ENCODE results near the gene DIAPH3.
"Not testable (repeated sequence)": the region's sequence is repeated elsewhere in the genome, so short reads cannot be mapped to it uniquely, and the experiment has no call there.

Gene DIAPH3

DNA sequence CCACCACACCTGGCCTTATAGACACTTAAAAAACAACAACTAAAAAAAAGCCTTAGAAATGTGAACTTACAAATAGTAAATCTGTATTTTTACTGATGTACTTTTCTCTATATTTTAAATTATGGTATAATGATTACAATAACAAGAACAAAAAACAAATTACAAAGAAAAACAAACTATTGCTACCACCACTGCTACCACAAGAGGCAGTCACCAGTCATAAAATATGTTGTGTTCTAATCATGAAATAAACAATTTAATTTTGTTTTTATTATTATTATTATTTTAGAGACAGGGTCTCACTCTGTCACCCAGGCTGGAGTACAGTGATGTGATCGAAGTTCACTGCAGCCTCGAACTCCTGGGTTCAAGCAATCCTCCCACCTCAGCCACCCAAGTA is 72.2 kb downstream of the DIAPH3 start:
- DNase-seq = no peak

DNA sequence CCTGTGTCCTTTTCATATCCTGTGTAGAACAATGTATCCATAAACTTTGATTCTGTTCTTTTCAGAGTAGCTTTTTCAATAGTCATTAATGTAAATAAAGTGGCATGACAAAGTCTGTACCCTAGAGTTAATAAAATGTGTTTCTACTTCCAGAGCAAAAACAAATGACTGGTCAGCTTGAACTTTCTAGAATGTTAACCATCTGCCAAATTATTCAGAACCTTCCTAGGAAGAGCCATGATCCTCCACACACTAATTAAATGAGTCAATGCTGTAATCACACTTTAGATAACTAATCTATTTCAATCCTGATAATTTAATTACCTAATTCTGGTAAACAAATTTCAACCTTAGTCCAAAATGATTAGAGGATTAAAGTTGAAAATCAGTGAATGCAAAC is 73.2 kb downstream of the DIAPH3 start:
- DNase-seq = no peak

DNA sequence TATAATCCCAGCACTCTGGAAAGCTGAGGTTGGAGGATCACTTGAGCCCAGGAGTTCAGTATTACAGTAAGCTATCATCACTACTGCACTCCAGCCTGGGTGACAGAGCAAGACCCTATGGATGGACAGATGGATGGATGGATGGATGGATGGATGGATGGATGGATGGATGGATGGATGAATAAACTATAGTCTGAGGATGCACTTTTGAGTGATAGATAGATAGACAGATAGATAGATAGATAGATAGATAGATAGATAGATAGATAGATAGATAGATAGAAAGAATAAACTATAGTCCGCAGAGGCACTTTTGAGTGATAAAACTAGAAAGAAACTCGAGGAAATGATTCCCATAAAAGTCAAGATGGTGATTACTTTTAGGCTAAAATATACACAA is 79.9 kb downstream of the DIAPH3 start:
- DNase-seq = not testable (repeated sequence)

DNA sequence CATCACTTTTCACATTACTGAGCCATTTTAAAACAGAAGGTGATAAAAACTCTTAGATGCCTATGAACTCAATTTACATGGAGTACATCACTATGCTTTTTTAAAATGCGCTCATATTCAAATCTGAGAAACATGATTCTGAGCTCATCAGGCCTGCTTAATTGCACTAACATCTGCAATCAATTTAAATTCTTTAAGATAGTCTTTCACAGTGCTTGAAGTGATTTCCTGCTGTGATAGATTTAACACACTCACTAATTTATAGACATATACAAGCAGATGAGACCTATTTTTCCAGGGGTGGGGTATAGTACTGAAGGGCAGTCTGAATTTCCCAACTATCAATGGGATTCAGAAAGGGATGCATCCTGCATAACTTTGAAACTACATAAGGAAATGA is 82.9 kb downstream of the DIAPH3 start:
- DNase-seq = no peak

DNA sequence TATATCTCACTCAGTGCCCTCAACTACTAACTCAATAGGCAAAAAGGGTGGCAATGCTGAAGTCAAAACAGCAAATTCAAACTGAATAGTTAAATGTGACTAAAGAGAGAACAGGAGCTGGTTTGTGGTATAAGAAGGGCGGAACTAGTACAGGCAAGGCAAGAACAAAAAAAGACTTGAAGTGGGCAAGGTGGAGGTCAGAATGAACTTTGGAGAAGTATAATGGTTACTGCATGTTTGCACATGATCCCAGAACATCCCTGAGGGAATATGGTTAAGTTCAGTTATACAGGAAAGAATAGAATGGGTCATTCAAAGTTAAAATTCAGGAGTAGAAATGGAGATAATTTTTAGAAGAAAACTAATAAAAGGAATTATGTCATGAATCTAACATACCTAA is 85.5 kb downstream of the DIAPH3 start:
- DNase-seq = no peak

DNA sequence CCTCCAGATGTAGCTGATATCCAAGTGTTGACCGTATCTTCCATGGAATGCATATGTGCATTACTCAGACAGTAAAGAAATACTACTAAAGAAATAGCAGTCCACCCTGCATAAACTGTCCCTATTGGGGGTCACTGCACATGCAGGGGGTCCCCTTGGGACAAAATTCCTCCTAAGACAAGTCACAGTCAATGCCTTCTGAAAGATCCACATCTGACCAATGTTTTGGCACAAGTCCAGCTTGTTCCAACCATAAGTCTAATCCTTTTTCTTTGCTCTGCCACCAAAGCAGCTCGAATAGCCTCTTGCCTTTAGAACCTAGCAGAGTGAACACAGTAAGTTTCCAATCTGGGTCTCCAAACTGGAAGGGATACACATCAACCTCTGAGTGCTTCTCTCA is 87.9 kb downstream of the DIAPH3 start:
- no peak for DNase-seq

DNA sequence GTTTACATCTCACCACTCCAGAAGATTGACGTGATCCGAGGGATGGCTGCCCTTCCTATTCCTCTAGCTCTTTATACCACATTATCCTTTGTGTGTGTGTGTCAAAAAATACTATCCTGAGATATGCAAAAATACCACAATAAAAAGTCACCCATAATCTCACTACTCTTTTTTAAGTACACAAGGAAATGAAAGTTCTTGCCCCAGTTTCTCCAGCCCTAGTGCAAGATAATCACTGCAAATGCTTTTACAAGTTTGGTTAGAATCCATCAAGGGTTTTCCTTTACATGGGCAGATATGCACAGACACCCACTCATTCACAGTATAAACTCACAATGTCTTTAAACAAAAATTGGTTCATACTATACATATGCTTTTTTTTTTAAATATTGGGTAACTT is 89.3 kb downstream of the DIAPH3 start:
- DNase-seq = no peak

DNA sequence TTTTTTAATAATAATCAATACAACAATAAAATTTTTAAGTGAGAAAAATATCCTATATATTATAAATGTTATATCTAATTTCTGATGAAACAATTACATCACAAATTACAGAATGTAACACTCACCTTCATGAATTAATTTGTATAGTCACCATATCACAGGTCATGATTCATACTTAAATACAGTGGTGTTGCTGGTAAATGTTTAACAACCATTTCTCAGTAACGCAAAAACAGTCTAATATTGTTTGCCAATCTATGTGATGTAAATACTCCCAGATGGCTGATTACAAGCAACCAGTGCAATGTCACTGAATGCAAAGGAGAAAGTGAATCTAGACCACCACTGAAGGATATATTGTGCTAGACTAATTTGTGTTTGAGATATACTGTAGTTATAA is 97.5 kb downstream of the DIAPH3 start:
- DNase-seq = no peak

DNA sequence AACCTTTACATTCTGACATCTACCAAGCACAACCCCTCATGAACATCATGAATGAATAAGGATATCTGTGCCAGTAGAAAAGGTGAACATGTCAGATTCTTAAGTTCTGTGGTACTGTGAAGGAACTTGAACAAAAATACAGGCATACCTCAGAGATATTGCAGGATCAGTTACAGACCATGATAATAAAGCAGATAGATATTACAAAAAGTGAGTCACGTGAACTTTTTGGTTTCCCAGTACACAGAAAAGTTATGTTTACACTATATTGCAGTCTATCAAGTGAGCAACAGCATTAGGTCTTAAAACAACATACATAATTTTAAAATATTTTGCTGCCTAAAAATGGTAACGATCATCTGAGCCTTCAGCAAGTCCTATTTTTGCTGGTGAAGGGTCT is 101.2 kb downstream of the DIAPH3 start:
- no peak for DNase-seq

DNA sequence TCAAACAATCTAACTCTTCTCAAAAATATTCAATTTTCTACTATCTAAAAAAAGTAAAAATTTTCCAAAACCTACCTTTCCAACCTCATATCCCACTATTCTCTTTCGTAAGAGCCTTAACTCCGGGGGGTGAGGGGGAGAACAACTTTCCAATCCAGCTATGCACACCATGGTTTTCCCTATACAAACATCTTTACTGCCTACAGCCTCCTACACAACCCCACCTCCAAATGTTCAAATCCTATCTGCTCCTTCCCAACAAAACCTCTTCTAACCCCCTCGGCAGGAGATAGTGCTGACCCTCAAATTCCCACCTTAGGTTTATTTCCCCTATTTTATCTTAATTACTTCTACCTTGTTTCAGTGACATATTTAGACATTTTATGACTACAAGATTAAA is 102.0 kb downstream of the DIAPH3 start:
- DNase-seq = no peak

DNA sequence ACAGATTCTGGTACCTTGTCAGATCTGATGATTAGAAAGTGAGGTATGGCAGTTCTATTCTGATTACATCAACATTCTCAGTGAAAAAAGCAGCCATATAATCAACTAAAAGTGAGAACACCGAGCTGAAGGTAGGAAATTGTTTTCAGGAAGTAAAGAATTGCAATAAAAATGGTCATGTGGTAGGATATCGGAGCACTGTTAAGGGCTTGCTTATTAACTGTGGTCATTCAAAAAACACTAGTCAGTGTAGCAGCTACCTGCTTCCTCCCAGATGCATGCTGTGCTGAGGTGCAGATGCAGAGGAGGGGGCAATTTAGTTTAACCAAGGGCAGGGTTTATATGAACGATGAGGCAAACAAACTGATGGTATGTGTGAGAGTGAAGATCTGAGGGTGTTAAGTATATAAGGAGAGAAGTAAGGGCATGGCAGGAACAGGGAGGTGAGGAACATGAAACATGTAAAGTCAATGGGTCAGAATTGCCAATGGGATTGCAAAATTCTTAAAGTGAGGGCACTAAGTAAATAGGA is 111.9 kb downstream of the DIAPH3 start:
- DNase-seq = no peak

DNA sequence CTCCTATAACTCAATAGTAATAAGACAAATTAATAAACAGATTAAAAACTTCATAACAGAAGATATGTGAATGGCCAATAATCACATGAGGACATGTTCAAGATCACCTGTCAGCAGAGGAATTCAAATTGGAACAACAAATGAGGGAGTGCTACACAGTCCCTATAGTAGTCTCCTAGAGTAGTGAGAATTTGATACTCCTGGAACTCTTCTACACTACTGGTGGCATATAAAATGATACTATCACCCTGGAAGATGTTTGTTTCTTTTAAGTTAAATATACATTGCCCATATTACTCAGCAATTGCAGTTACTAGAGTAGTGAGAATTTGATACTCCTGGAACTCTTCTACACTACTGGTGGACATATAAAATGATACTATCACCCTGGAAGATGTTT is 115.4 kb downstream of the DIAPH3 start:
- not testable (repeated sequence) for DNase-seq

DNA sequence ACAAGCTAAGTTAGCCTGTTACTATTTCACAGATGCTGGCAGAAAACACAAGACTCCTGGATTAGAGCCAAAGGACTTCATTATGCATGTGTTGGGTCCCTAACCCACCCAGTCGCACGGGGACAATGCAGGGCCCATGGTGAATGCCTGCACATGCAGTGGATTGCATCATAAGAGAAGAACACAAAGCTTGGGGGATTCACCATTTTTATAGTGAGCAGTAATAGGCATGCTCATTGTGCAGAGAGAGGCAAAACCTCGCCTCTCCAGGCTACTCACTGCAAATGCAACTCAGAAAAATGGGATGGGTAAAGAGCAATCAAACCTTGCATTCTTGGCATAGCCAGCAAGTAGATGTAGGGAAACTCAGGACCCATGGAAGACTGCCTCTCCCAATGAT is 115.8 kb downstream of the DIAPH3 start:
- DNase-seq = no peak

DNA sequence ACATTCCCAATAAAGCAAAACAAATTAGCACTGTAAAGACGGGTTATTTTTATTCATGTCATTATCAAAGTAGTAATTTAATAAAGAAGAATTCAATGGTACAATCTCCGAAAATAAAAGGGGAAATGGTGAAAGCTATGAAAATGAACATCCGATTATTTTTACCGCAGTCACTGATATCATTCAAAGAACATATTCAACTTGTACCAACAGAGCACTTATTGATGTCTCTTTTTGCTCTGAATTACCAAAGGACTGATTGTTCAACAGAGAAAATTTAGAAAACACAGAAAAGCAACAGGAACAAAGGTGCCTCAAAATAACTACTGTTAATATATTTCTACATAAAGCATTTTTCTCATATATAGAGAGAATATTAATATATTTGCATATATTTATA is 119.4 kb downstream of the DIAPH3 start:
- no peak for DNase-seq

DNA sequence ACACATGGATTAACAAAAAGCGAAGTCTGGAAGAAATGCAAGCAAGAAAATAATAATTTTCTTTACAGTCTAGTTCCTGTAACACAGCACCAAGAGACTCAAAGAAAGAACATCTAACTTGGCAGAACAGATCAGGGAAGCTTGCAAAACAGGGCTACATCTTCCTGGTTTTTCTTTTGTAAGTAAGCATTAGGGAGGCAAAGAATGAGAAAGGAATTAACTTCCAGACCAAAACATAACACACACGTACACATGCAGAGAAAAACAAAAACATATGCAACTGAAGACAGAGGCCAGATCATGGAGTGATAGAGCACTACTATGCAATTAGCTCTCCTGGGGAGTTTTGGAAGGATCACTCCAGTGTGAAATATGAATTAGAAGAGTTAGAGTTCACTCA is 120.5 kb downstream of the DIAPH3 start:
- DNase-seq = no peak

DNA sequence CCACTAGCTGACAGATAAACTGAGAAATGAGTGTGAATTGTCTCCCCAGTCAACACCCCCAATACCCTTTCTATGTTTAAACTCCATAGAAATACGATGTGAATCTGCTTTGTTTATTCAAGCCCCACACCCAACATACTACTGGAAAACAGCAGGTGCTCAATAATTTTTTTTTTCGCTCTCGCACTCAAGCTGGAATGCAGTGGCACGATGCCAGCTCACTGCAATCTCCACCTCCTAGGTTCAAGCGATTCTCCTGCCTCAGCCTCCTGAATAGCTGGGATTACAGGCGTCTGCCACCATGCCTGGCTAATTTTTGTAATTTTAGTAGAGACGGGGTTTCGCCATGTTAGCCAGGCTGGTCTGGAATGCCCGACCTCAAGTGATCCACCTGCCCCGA is 123.1 kb downstream of the DIAPH3 start:
- not testable (repeated sequence) for DNase-seq

DNA sequence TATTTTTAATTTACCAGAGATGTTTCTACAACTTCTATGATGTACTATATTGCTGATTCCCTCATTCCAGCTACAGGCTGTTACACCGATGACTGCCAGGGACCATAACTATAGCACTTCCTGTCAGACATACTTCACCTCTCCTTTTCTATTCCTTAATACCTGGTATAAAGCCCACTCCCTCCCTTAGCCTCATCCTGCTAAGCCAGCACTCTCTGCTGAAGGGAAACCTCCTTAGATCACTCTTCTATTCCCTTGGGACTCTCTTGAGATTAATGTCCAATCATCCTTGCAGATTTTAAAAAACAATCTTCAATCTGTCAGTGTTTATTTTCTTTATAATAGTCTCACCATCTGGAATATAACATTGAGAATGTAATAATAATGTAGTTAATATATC is 127.9 kb downstream of the DIAPH3 start:
- DNase-seq = no peak

DNA sequence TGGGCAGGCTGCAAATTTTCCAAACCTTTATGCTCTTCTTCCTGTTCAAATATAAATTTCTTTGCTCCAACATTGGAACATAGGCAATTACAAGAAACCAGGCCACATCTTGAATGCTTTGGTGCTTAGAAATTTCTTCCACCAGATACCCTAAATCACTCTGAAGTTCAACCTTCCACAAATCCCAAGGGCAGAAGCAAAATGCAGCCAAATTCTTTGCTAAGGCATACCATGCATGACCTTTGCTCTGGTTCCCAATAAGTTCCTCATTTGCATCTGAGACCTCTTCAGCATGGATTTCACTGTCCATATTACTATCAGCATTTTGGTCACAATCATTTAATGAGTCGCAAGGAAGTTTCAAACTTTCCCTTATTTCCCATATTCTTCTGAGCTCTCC is 130.9 kb downstream of the DIAPH3 start:
- no peak for DNase-seq

DNA sequence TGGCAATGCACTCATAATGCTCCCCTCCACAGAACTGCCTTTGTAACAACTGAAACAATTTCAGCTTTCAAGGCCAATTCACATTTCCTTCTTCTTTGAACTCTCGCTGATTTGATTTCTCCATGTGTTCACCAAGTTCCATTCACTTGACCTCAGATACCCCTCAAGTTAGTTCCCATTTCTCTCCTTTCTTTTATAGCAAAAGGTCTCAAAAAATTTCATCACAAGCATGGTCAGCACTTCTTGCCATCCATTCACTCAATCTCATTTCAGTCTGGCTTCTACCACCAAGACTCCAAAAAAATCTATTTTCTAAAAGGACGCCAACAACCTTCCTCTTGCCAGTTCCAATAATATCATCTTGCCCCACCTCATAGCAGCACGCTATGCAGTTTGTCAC is 135.7 kb downstream of the DIAPH3 start:
- no peak for DNase-seq

DNA sequence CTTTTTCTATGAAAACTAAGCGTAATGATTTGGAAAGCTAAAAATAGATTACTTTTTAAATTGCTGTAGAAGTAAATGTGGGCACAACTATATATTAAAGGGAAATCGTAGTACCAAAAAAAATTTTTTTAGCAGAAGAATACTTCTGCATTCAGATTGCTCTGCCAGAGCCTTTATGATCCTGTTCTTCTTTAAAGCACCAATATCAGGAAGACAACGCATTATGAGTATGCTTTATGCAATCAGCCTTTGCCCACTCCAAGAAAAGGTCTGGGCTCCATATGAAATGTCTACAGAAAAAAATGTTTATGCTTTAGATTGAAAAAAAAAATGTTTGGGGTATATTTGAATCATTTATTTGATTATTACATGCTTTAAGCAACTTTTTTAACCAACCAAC is 137.4 kb downstream of the DIAPH3 start:
- DNase-seq = no peak

DNA sequence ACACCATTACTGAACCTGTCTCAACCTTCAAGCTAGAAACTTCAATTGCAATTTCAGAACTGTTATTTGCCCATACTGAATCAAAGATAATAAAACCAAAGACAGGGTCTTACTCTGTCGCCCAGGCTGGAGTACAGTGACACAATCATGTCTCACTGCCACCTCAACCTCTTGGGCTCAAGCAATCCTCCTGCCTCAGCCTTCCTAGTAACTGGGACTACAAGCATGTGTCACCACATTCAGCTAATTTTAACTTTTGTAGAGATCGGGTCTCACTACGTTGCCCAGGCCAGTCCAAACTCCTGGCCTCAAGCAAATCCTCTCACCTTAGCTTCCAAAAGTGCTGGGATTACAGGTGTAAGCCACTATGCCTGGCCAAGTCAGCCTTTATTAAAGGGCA is 143.4 kb downstream of the DIAPH3 start:
- DNase-seq = no peak

DNA sequence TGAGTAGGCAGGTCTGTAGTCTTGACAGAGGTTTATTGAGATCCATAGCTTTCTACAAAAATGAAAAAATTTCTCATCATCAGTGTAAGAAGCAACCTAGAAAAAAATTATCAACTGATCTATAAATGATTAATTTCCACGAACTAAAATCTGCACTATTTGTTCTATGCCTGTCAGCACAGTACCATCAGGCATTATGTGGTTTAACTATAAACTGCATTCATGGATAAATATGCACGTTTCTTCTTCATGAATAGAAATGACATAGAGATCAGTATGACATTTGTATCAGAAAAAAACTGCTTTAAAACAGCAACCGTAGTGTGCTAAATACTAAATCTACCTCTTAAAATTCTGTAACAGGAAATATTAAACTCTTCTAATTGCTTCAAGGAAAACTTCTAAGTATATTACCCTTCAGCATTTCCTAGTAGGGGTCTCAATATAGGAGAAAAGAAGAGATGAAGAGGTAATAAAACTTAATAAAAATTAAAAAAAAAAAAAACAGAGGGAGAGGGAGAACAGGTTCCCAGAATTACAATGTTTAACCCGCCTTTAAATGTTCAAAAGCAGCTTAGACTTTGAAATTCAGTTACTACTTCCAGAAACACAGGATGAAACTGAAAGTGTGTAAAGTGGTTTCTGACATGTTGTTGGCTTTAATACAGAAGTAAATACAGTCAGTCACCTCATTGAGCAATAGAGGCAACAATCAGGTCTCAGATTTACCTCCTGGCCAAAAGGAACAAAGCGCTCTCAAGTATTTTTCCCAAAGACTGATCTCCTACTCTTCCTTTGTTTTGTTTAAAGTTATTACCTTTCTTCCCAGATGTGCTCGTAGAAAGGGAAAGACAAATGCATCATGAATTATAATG is 144.4 kb downstream of the DIAPH3 start:
- no peak for DNase-seq

DNA sequence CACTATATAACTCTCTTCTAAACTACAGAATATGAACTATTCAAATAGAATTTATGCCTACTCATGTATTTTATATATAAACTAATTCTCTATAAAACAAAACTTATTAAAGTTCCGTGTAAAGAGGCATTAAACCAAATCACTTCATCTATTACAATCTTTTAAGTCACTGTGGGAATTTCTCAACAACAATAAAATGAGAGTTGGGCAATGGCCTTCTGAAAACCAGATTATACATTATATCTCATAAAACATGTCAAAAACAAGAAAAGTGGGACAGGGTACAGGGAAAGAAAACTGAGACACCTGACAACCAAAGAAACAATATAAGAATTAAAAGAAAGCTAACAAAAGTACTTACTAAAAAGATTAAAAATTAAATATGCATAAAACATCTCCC is 145.2 kb downstream of the DIAPH3 start:
- no peak for DNase-seq

DNA sequence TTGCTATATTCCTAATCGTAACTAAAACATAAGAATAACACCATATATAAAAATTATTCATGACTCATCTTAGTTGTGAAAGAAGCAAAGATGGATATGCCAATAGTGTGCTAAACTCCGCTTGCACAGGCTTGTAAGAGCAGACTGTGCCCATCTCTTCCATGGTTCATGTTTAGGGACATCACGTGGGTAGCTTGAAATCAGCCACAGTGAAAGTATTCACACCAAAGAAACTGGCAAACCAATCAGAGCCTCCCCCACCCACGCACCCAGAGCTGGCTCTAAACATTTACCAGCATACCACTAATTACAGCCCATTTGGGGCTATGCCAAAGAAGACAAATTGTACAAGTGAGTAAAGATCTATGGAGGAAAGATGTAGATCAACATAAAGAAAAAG is 147.5 kb downstream of the DIAPH3 start:
- DNase-seq = no peak

DNA sequence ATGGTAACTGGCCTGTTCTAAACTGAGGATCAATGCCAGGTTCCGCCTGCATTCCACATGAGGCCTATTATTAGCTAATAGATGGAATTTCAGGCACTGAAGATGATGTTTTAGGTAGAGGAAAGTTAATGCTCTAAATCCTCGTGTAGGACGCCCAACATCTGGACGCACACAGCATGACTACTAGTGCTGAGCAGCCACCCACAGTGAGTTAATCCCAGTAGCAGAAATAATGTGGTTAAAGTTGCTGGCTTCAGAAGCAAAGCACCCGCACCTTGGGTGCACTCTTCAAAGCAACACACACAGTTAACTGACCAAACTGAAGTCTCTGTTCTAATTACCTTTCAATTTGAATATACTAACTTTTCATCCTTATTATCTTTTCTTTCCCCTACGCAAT is 150.6 kb downstream of the DIAPH3 start:
- DNase-seq = no peak
